IMR-90 (cell line): ENCODE results near the gene AMPD2. TPM values are rescaled to one million over a fixed set of nuclear protein-coding genes. Genes with fewer than 3 reads are reported as not detected.

ENCODE experiments used
- ATAC-seq: fragments of 200-7000 bp; cut with Tn5 transposase; 2 replicates; pipeline ENCODE4 v1.9.1; 2020; ENCODE audit warnings: low read depth, mild to moderate bottlenecking, moderate library complexity
- BruUV-seq: library from RNA; stranded (reverse); fragments of 400-500 nt; replicated peaks from 2 replicates; lab custom pipeline; 2021; lab: Mats Ljungman, UMichigan
- CTCF ChIA-PET: fragments of 300-600 bp; formaldehyde crosslinking; extraction: SDS; loops from one replicate; lab custom pipeline; 2021; ENCODE audit warnings: antibody characterized with exemption; lab: Yijun Ruan, JAX
- POLR2A ChIA-PET: fragments of 300-600 bp; sonication (Branson Sonifier 250); formaldehyde crosslinking; loops from one replicate; lab custom pipeline; 2022; ENCODE audit warnings: antibody characterized with exemption; ENCODE audit not compliant: unreplicated experiment; lab: Charles Lee
- DNase-seq: peaks from one replicate; pipeline ENCODE4 v3.0.0; 2013
- H2AFZ ChIP-seq: replicated peaks from 2 replicates; pipeline ENCODE3; 2013; ENCODE audit warnings: low read length, mild to moderate bottlenecking; ENCODE audit not compliant: poor library complexity
- H2AK5ac ChIP-seq: 2 replicates; pipeline ENCODE4 v1.6.1; 2013; ENCODE audit warnings: low read depth, low read length, inconsistent platforms
- H2AK9ac ChIP-seq: replicated peaks from 2 replicates; pipeline ENCODE3; 2013; ENCODE audit warnings: mild to moderate bottlenecking, low read depth, low read length, moderate library complexity; ENCODE audit not compliant: poor library complexity
- H2BK120ac ChIP-seq: 2 replicates; pipeline ENCODE4 v1.6.1; 2013; ENCODE audit warnings: low read depth, low read length, inconsistent platforms
- H2BK15ac ChIP-seq: 3 replicates; pipeline ENCODE4 v1.6.1; 2013; ENCODE audit warnings: low read depth, low read length, inconsistent platforms
- H2BK20ac ChIP-seq: 2 replicates; pipeline ENCODE4 v1.6.1; 2013; ENCODE audit warnings: low read depth, mild to moderate bottlenecking, inconsistent platforms, low read length, moderate library complexity
- H2BK5ac ChIP-seq: 2 replicates; pipeline ENCODE4 v1.6.1; 2013; ENCODE audit warnings: mild to moderate bottlenecking, low read depth, low read length, inconsistent platforms; ENCODE audit not compliant: poor library complexity, severe bottlenecking
- H3K14ac ChIP-seq: replicated peaks from 2 replicates; pipeline ENCODE4 v1.6.1; 2013; ENCODE audit warnings: low read depth, low read length, inconsistent platforms
- H3K18ac ChIP-seq: 2 replicates; pipeline ENCODE4 v1.6.1; 2013; ENCODE audit warnings: low read depth, low read length, control low read depth
- H3K23ac ChIP-seq: 2 replicates; pipeline ENCODE4 v1.6.1; 2013; ENCODE audit warnings: low read depth, low read length, inconsistent platforms
- H3K27ac ChIP-seq: 2 replicates; pipeline ENCODE4 v1.5.1; 2013; ENCODE audit warnings: mild to moderate bottlenecking, control low read depth, low read length; ENCODE audit not compliant: insufficient read depth
- H3K27me3 ChIP-seq: 2 replicates; pipeline ENCODE4 v1.6.1; 2013; ENCODE audit warnings: low read length; ENCODE audit not compliant: control insufficient read depth, insufficient read depth
- H3K36me3 ChIP-seq: 2 replicates; pipeline ENCODE4 v1.6.1; 2013; ENCODE audit warnings: low read length, mixed read lengths; ENCODE audit not compliant: control insufficient read depth, insufficient read depth
- H3K4ac ChIP-seq: 2 replicates; pipeline ENCODE4 v1.6.1; 2013; ENCODE audit warnings: low read depth, low read length, inconsistent platforms
- H3K4me1 ChIP-seq: 2 replicates; pipeline ENCODE4 v1.6.1; 2013; ENCODE audit warnings: low read length, mixed read lengths; ENCODE audit not compliant: control insufficient read depth, insufficient read depth
- H3K4me2 ChIP-seq: 2 replicates; pipeline ENCODE4 v1.6.1; 2013; ENCODE audit warnings: low read depth, mild to moderate bottlenecking, control low read depth, low read length, moderate library complexity
- H3K4me3 ChIP-seq: 2 replicates; pipeline ENCODE4 v1.5.1; 2013; ENCODE audit warnings: low read depth, mild to moderate bottlenecking, control low read depth, low read length, moderate library complexity; ENCODE audit not compliant: insufficient read depth
- H3K56ac ChIP-seq: 2 replicates; pipeline ENCODE4 v1.6.1; 2013; ENCODE audit warnings: low read length, inconsistent platforms; ENCODE audit not compliant: insufficient read depth; ENCODE audit errors: extremely low read depth
- H3K79me1 ChIP-seq, 2 experiments: 2 replicates each; pipeline ENCODE4 v1.6.1; 2013; ENCODE audit warnings: low read length in 2 of 2, inconsistent platforms in 1 of 2, low read depth in 1 of 2
- H3K9ac ChIP-seq: 2 replicates; pipeline ENCODE4 v1.6.1; 2013; ENCODE audit warnings: low read depth, low read length, control low read depth
- H3K9me1 ChIP-seq: 2 replicates; pipeline ENCODE4 v1.6.1; 2013; ENCODE audit warnings: low read length, inconsistent platforms; ENCODE audit not compliant: insufficient read depth
- H3K9me3 ChIP-seq: 2 replicates; pipeline ENCODE4 v1.6.1; 2013; ENCODE audit warnings: low read length; ENCODE audit not compliant: control insufficient read depth, insufficient read depth
- H4K20me1 ChIP-seq: 2 replicates; pipeline ENCODE4 v1.6.1; 2013; ENCODE audit warnings: low read length, inconsistent platforms; ENCODE audit not compliant: insufficient read depth
- H4K5ac ChIP-seq: 2 replicates; pipeline ENCODE4 v1.6.1; 2013; ENCODE audit warnings: mild to moderate bottlenecking, low read depth, low read length, control low read depth
- H4K8ac ChIP-seq, 2 experiments: 2 replicates each; pipeline ENCODE4 v1.6.1; 2013; ENCODE audit warnings: low read depth in 2 of 2, low read length in 2 of 2, control low read depth in 1 of 2, inconsistent platforms in 1 of 2
- H4K91ac ChIP-seq: 2 replicates; pipeline ENCODE4 v1.6.1; 2013; ENCODE audit warnings: low read depth, low read length, inconsistent platforms; ENCODE audit not compliant: insufficient read depth
- CTCF ChIP-seq: conservative IDR thresholded peaks from 2 replicates; pipeline ENCODE4 v1.5.1; 2012; ENCODE audit warnings: mild to moderate bottlenecking, low read depth, low read length, improper control_type of control experiment
- NFE2L2 ChIP-seq: fragments of 150-350 bp; IDR thresholded peaks from 2 replicates; pipeline ENCODE4 v1.6.1; 2016; ENCODE audit warnings: low read depth, mild to moderate bottlenecking, low read length
- RCOR1 ChIP-seq: IDR thresholded peaks from 2 replicates; pipeline ENCODE4 v1.6.1; 2012; ENCODE audit warnings: mild to moderate bottlenecking, low read length, improper control_type of control experiment; ENCODE audit not compliant: insufficient replicate concordance
- SMC3 ChIP-seq: fragments of 150-350 bp; IDR thresholded peaks from 2 replicates; pipeline ENCODE4 v1.6.1; 2016; ENCODE audit warnings: low read depth, mild to moderate bottlenecking, antibody characterized with exemption, low read length, moderate library complexity
- WGBS, 2 experiments: methylation state at CpG; one replicate each; pipeline versions ENCODE4 v1.1.5 to v1.1.7; 2013; ENCODE audit warnings: missing lambda C conversion rate in 2 of 2; ENCODE audit not compliant: insufficient read length in 1 of 2; ENCODE audit errors: extremely low coverage in 2 of 2; 5-methylcytosine and 5-hydroxymethylcytosine counted together
- dilution Hi-C: fragments of 300-500 bp; cut with HindIII; formaldehyde crosslinking; loops from one replicate; pipeline ENCODE4 v1.14.3; 2018; ENCODE audit warnings: low sequenced_read_pairs; ENCODE audit not compliant: unreplicated experiment
- in situ Hi-C: fragments of 300-500 bp; cut with MboI; formaldehyde crosslinking; loops from 3 replicates; pipeline ENCODE4 v1.14.3; 2019; ENCODE audit warnings: low sequenced_read_pairs, inconsistent platforms, mixed read lengths
- intact Hi-C: fragments of 100-400 bp; cut with micrococcal nuclease; formaldehyde crosslinking; loops from 2 replicates; pipeline ENCODE4 v1.10.0; 2022
- polyA plus RNA-seq, 3 experiments: library from polyadenylated mRNA; depleted of rRNA; stranded (reverse); fragments of >200 nt; gene quantifications; 2 replicates each; pipeline ENCODE4 v1.2.3, GENCODE V29; 2012; ENCODE audit warnings: low replicate concordance in 1 of 3
- total RNA-seq: library from RNA; depleted of rRNA; stranded (reverse); fragments of >200 nt; gene quantifications from 2 replicates; pipeline ENCODE4 v1.2.3, GENCODE V29; 2012

AMPD2 gene
- total and polyA plus RNA-seq, 2 of the 4 experiments (the other 2 are of a cell fraction), result 61.5 to 103 TPM

- peaks cover 32% of the 10 kb centered on the region for H3K36me3 ChIP-seq
- dilution Hi-C loops (no loop called here), in situ Hi-C loops (no loop called here), intact Hi-C loops (no loop called here)
- no peaks in the 10 kb centered on the region for H3K9me1 ChIP-seq
- ChIA-PET POLR2A (no interaction called here), CTCF (no interaction called here)
- no peak overlapping the region for H3K56ac ChIP-seq
- H3K23ac ChIP-seq, result no peak overlapping the region
- H2BK5ac ChIP-seq, result no peak overlapping the region
- ATAC-seq (no peak), DNase-seq (no peak)
- H2BK15ac ChIP-seq, result no peak overlapping the region
- no peak overlapping the region for H2AFZ ChIP-seq
- H3K27me3 ChIP-seq, result no peaks in the 10 kb centered on the region
- H2BK20ac ChIP-seq, result no peak overlapping the region
- no peak overlapping the region for H2AK9ac ChIP-seq
- no peak overlapping the region for H3K4me2 ChIP-seq
- H3K14ac ChIP-seq, result no peak overlapping the region
- no peak overlapping the region for H3K4ac ChIP-seq
- WGBS, 2 experiments, result 80% methylated on average over 1 of the region's 6 CpGs; no CpG with 5 or more reads in 1 of the 2 experiments
- H3K4me1 ChIP-seq, result peaks cover 10% of the 10 kb centered on the region
- H3K9me3 ChIP-seq, result no peaks in the 10 kb centered on the region
- H4K20me1 ChIP-seq, result peaks cover 3% of the 10 kb centered on the region; the same call in 1 of the 2 replicates
- H2AK5ac ChIP-seq, result no peak overlapping the region
- peaks cover 15 to 20% of the 10 kb centered on the region in 2 experiments; a peak in 3 of 4 replicates for H3K79me1 ChIP-seq
- no peak overlapping the region for H4K91ac ChIP-seq
- H3K9ac ChIP-seq, result no peak overlapping the region
- no peak overlapping the region for H3K27ac ChIP-seq
- no peak overlapping the region for H3K4me3 ChIP-seq
- H4K5ac ChIP-seq, result no peak overlapping the region
- H3K18ac ChIP-seq, result no peak overlapping the region
- no peak for TF ChIP-seq CTCF
- no peak for TF ChIP-seq NFE2L2
- no peak for TF ChIP-seq SMC3
- no peak for TF ChIP-seq RCOR1
- no peak overlapping the region for H2BK120ac ChIP-seq
- BruUV-seq, result no TSS peak
- H4K8ac ChIP-seq, result no peak overlapping the region
Observed at GRCh38 chr1:109634292-109634691, 14.7 kb downstream of the AMPD2 start.
